IMR-90 (cell line): ENCODE data around the gene MSH3. TPM values are rescaled to one million over a fixed set of nuclear protein-coding genes. Genes with fewer than 3 reads are reported as not detected.

Experiments used
- ATAC-seq: fragments of 200-7000 bp; cut with Tn5 transposase; 2 replicates; pipeline ENCODE4 v1.9.1; 2020; ENCODE audit warnings: low read depth, mild to moderate bottlenecking, moderate library complexity
- BruUV-seq: library from RNA; stranded (reverse); fragments of 400-500 nt; replicated peaks from 2 replicates; lab custom pipeline; 2021; lab: Mats Ljungman, UMichigan
- CTCF ChIA-PET: fragments of 300-600 bp; formaldehyde crosslinking; extraction: SDS; loops from one replicate; lab custom pipeline; 2021; ENCODE audit warnings: antibody characterized with exemption; lab: Yijun Ruan, JAX
- POLR2A ChIA-PET: fragments of 300-600 bp; sonication (Branson Sonifier 250); formaldehyde crosslinking; loops from one replicate; lab custom pipeline; 2022; ENCODE audit warnings: antibody characterized with exemption; ENCODE audit not compliant: unreplicated experiment; lab: Charles Lee
- DNase-seq: peaks from one replicate; pipeline ENCODE4 v3.0.0; 2013
- H2AFZ ChIP-seq: replicated peaks from 2 replicates; pipeline ENCODE3; 2013; ENCODE audit warnings: low read length, mild to moderate bottlenecking; ENCODE audit not compliant: poor library complexity
- H2AK5ac ChIP-seq: 2 replicates; pipeline ENCODE4 v1.6.1; 2013; ENCODE audit warnings: low read depth, low read length, inconsistent platforms
- H2AK9ac ChIP-seq: replicated peaks from 2 replicates; pipeline ENCODE3; 2013; ENCODE audit warnings: mild to moderate bottlenecking, low read depth, low read length, moderate library complexity; ENCODE audit not compliant: poor library complexity
- H2BK120ac ChIP-seq: 2 replicates; pipeline ENCODE4 v1.6.1; 2013; ENCODE audit warnings: low read depth, low read length, inconsistent platforms
- H2BK15ac ChIP-seq: 3 replicates; pipeline ENCODE4 v1.6.1; 2013; ENCODE audit warnings: low read depth, low read length, inconsistent platforms
- H2BK20ac ChIP-seq: 2 replicates; pipeline ENCODE4 v1.6.1; 2013; ENCODE audit warnings: low read depth, mild to moderate bottlenecking, inconsistent platforms, low read length, moderate library complexity
- H2BK5ac ChIP-seq: 2 replicates; pipeline ENCODE4 v1.6.1; 2013; ENCODE audit warnings: mild to moderate bottlenecking, low read depth, low read length, inconsistent platforms; ENCODE audit not compliant: poor library complexity, severe bottlenecking
- H3K14ac ChIP-seq: replicated peaks from 2 replicates; pipeline ENCODE4 v1.6.1; 2013; ENCODE audit warnings: low read depth, low read length, inconsistent platforms
- H3K18ac ChIP-seq: 2 replicates; pipeline ENCODE4 v1.6.1; 2013; ENCODE audit warnings: low read depth, low read length, control low read depth
- H3K23ac ChIP-seq: 2 replicates; pipeline ENCODE4 v1.6.1; 2013; ENCODE audit warnings: low read depth, low read length, inconsistent platforms
- H3K27ac ChIP-seq: 2 replicates; pipeline ENCODE4 v1.5.1; 2013; ENCODE audit warnings: mild to moderate bottlenecking, control low read depth, low read length; ENCODE audit not compliant: insufficient read depth
- H3K27me3 ChIP-seq: 2 replicates; pipeline ENCODE4 v1.6.1; 2013; ENCODE audit warnings: low read length; ENCODE audit not compliant: control insufficient read depth, insufficient read depth
- H3K36me3 ChIP-seq: 2 replicates; pipeline ENCODE4 v1.6.1; 2013; ENCODE audit warnings: low read length, mixed read lengths; ENCODE audit not compliant: control insufficient read depth, insufficient read depth
- H3K4ac ChIP-seq: 2 replicates; pipeline ENCODE4 v1.6.1; 2013; ENCODE audit warnings: low read depth, low read length, inconsistent platforms
- H3K4me1 ChIP-seq: 2 replicates; pipeline ENCODE4 v1.6.1; 2013; ENCODE audit warnings: low read length, mixed read lengths; ENCODE audit not compliant: control insufficient read depth, insufficient read depth
- H3K4me2 ChIP-seq: 2 replicates; pipeline ENCODE4 v1.6.1; 2013; ENCODE audit warnings: low read depth, mild to moderate bottlenecking, control low read depth, low read length, moderate library complexity
- H3K4me3 ChIP-seq: 2 replicates; pipeline ENCODE4 v1.5.1; 2013; ENCODE audit warnings: low read depth, mild to moderate bottlenecking, control low read depth, low read length, moderate library complexity; ENCODE audit not compliant: insufficient read depth
- H3K56ac ChIP-seq: 2 replicates; pipeline ENCODE4 v1.6.1; 2013; ENCODE audit warnings: low read length, inconsistent platforms; ENCODE audit not compliant: insufficient read depth; ENCODE audit errors: extremely low read depth
- H3K79me1 ChIP-seq, 2 experiments: 2 replicates each; pipeline ENCODE4 v1.6.1; 2013; ENCODE audit warnings: low read length in 2 of 2, inconsistent platforms in 1 of 2, low read depth in 1 of 2
- H3K9ac ChIP-seq: 2 replicates; pipeline ENCODE4 v1.6.1; 2013; ENCODE audit warnings: low read depth, low read length, control low read depth
- H3K9me1 ChIP-seq: 2 replicates; pipeline ENCODE4 v1.6.1; 2013; ENCODE audit warnings: low read length, inconsistent platforms; ENCODE audit not compliant: insufficient read depth
- H3K9me3 ChIP-seq: 2 replicates; pipeline ENCODE4 v1.6.1; 2013; ENCODE audit warnings: low read length; ENCODE audit not compliant: control insufficient read depth, insufficient read depth
- H4K20me1 ChIP-seq: 2 replicates; pipeline ENCODE4 v1.6.1; 2013; ENCODE audit warnings: low read length, inconsistent platforms; ENCODE audit not compliant: insufficient read depth
- H4K5ac ChIP-seq: 2 replicates; pipeline ENCODE4 v1.6.1; 2013; ENCODE audit warnings: mild to moderate bottlenecking, low read depth, low read length, control low read depth
- H4K8ac ChIP-seq, 2 experiments: 2 replicates each; pipeline ENCODE4 v1.6.1; 2013; ENCODE audit warnings: low read depth in 2 of 2, low read length in 2 of 2, control low read depth in 1 of 2, inconsistent platforms in 1 of 2
- H4K91ac ChIP-seq: 2 replicates; pipeline ENCODE4 v1.6.1; 2013; ENCODE audit warnings: low read depth, low read length, inconsistent platforms; ENCODE audit not compliant: insufficient read depth
- BHLHE40 ChIP-seq: fragments of 150-350 bp; IDR thresholded peaks from 2 replicates; pipeline ENCODE4 v1.6.1; 2016; ENCODE audit warnings: mild to moderate bottlenecking, low read depth, low read length
- CEBPB ChIP-seq: IDR thresholded peaks from 2 replicates; pipeline ENCODE4 v1.6.1; 2012; ENCODE audit warnings: low read depth, low read length, improper control_type of control experiment
- CHD1 ChIP-seq: IDR thresholded peaks from 2 replicates; pipeline ENCODE4 v1.6.1; 2012; ENCODE audit warnings: low read depth, low read length, improper control_type of control experiment
- FOS ChIP-seq: fragments of 150-350 bp; IDR thresholded peaks from 2 replicates; pipeline ENCODE4 v1.6.1; 2016; ENCODE audit warnings: low read depth, low read length
- MAFK ChIP-seq: IDR thresholded peaks from 2 replicates; pipeline ENCODE4 v1.6.1; 2012; ENCODE audit warnings: low read depth, low read length, improper control_type of control experiment
- MAZ ChIP-seq: IDR thresholded peaks from 2 replicates; pipeline ENCODE4 v1.6.1; 2012; ENCODE audit warnings: low read depth, mild to moderate bottlenecking, low read length, improper control_type of control experiment, moderate library complexity, borderline replicate concordance
- MXI1 ChIP-seq: IDR thresholded peaks from 2 replicates; pipeline ENCODE4 v1.6.1; 2012; ENCODE audit warnings: low read depth, mild to moderate bottlenecking, low read length, moderate library complexity, borderline replicate concordance
- NFE2L2 ChIP-seq: fragments of 150-350 bp; IDR thresholded peaks from 2 replicates; pipeline ENCODE4 v1.6.1; 2016; ENCODE audit warnings: low read depth, mild to moderate bottlenecking, low read length
- POLR2A ChIP-seq: IDR thresholded peaks from 2 replicates; pipeline ENCODE4 v1.6.1; 2012; ENCODE audit warnings: mild to moderate bottlenecking, low read depth, low read length
- RAD21 ChIP-seq: IDR thresholded peaks from 2 replicates; pipeline ENCODE4 v1.6.1; 2012; ENCODE audit warnings: low read length, improper control_type of control experiment
- RCOR1 ChIP-seq: IDR thresholded peaks from 2 replicates; pipeline ENCODE4 v1.6.1; 2012; ENCODE audit warnings: mild to moderate bottlenecking, low read length, improper control_type of control experiment; ENCODE audit not compliant: insufficient replicate concordance
- RFX5 ChIP-seq: IDR thresholded peaks from 2 replicates; pipeline ENCODE4 v1.8.0; 2012; ENCODE audit warnings: low read depth, mild to moderate bottlenecking, low read length, moderate library complexity
- SMC3 ChIP-seq: fragments of 150-350 bp; IDR thresholded peaks from 2 replicates; pipeline ENCODE4 v1.6.1; 2016; ENCODE audit warnings: low read depth, mild to moderate bottlenecking, antibody characterized with exemption, low read length, moderate library complexity
- WGBS, 2 experiments: methylation state at CpG; one replicate each; pipeline versions ENCODE4 v1.1.5 to v1.1.7; 2013; ENCODE audit warnings: missing lambda C conversion rate in 2 of 2; ENCODE audit not compliant: insufficient read length in 1 of 2; ENCODE audit errors: extremely low coverage in 2 of 2; 5-methylcytosine and 5-hydroxymethylcytosine counted together
- dilution Hi-C: fragments of 300-500 bp; cut with HindIII; formaldehyde crosslinking; loops from one replicate; pipeline ENCODE4 v1.14.3; 2018; ENCODE audit warnings: low sequenced_read_pairs; ENCODE audit not compliant: unreplicated experiment
- in situ Hi-C: fragments of 300-500 bp; cut with MboI; formaldehyde crosslinking; loops from 3 replicates; pipeline ENCODE4 v1.14.3; 2019; ENCODE audit warnings: low sequenced_read_pairs, inconsistent platforms, mixed read lengths
- intact Hi-C: fragments of 100-400 bp; cut with micrococcal nuclease; formaldehyde crosslinking; loops from 2 replicates; pipeline ENCODE4 v1.10.0; 2022
- polyA plus RNA-seq, 3 experiments: library from polyadenylated mRNA; depleted of rRNA; stranded (reverse); fragments of >200 nt; gene quantifications; 2 replicates each; pipeline ENCODE4 v1.2.3, GENCODE V29; 2012; ENCODE audit warnings: low replicate concordance in 1 of 3
- total RNA-seq: library from RNA; depleted of rRNA; stranded (reverse); fragments of >200 nt; gene quantifications from 2 replicates; pipeline ENCODE4 v1.2.3, GENCODE V29; 2012
- TF ChIP-seq, protein P1 (sequence below): fragments of 150-350 bp; IDR thresholded peaks from 2 replicates; pipeline ENCODE4 v1.6.1; 2016; ENCODE audit warnings: low read depth, mild to moderate bottlenecking, low read length, moderate library complexity, borderline replicate concordance
- TF ChIP-seq, protein P2 (sequence below): conservative IDR thresholded peaks from 2 replicates; pipeline ENCODE4 v1.5.1; 2012; ENCODE audit warnings: mild to moderate bottlenecking, low read depth, low read length, improper control_type of control experiment
- TF ChIP-seq, protein P3 (sequence below): fragments of 150-350 bp; IDR thresholded peaks from 2 replicates; pipeline ENCODE4 v1.6.1; 2017; ENCODE audit warnings: mild to moderate bottlenecking, antibody characterized with exemption, low read length, low read depth

The MSH3 gene
- total and polyA plus RNA-seq, 2 of the 4 experiments (the other 2 are of a cell fraction), result 4.6 to 13.3 TPM

DNA sequence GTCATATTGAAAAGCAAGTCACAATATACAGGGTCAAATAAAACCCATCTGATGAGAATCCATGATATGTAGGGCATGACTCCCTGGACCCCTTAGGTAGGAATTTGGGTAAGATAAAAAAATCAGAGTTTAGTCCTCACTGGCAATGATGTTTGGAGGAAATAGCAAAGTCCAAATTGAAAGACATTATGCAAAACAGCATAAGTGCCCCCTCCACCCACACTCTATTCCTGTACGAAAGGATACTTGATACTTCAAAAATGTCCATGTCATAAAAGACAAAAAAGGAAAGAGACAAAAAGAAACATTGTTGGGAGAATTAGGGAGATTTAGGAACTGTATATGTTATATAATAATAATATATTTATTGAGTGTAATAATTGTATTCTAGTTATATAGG lies 209.7 kb downstream of the MSH3 start:
- no peak overlapping the region for H3K23ac ChIP-seq
- no peaks in the 10 kb centered on the region for H4K20me1 ChIP-seq
- H3K18ac ChIP-seq, result no peak overlapping the region
- H3K27me3 ChIP-seq, result no peaks in the 10 kb centered on the region
- no peak overlapping the region for H2AK5ac ChIP-seq
- no CpG with 5 or more reads among the region's 1 CpG for WGBS, 2 experiments
- H3K56ac ChIP-seq, result no peak overlapping the region
- ATAC-seq, result no peak
- no peak overlapping the region for H3K14ac ChIP-seq
- DNase-seq, result no peak
- no peak overlapping the region for H4K5ac ChIP-seq
- H3K4ac ChIP-seq, result no peak overlapping the region
- H3K9me3 ChIP-seq, result no peaks in the 10 kb centered on the region
- H4K8ac ChIP-seq, result no peak overlapping the region
- dilution Hi-C loops (no loop called here), in situ Hi-C loops (no loop called here), intact Hi-C loops (no loop called here)
- no peak overlapping the region for H3K4me2 ChIP-seq
- no peak overlapping the region for H2AFZ ChIP-seq
- no peak overlapping the region for H2AK9ac ChIP-seq
- H3K27ac ChIP-seq, result no peak overlapping the region
- no peak overlapping the region for H2BK15ac ChIP-seq
- no peak overlapping the region for H3K4me3 ChIP-seq
- no peak overlapping the region for H4K91ac ChIP-seq
- no peaks in the 10 kb centered on the region for H3K36me3 ChIP-seq
- ChIA-PET POLR2A (no interaction called here), CTCF (no interaction called here)
- no peak overlapping the region for H2BK20ac ChIP-seq
- H3K9me1 ChIP-seq, result peaks cover 2% of the 10 kb centered on the region; the same call in 1 of the 2 replicates
- H2BK120ac ChIP-seq, result no peak overlapping the region
- TF ChIP-seq CHD1 (no peak), SMC3 (no peak), RFX5 (no peak), MAFK (no peak), MAZ (no peak), FOS (no peak), BHLHE40 (no peak), RCOR1 (no peak), MXI1 (no peak), CEBPB (no peak), POLR2A (no peak), RAD21 (no peak), NFE2L2 (no peak)
- TF ChIP-seq, protein P1, sequence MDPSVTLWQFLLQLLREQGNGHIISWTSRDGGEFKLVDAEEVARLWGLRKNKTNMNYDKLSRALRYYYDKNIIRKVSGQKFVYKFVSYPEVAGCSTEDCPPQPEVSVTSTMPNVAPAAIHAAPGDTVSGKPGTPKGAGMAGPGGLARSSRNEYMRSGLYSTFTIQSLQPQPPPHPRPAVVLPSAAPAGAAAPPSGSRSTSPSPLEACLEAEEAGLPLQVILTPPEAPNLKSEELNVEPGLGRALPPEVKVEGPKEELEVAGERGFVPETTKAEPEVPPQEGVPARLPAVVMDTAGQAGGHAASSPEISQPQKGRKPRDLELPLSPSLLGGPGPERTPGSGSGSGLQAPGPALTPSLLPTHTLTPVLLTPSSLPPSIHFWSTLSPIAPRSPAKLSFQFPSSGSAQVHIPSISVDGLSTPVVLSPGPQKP, result no peak
- TF ChIP-seq, protein P2, sequence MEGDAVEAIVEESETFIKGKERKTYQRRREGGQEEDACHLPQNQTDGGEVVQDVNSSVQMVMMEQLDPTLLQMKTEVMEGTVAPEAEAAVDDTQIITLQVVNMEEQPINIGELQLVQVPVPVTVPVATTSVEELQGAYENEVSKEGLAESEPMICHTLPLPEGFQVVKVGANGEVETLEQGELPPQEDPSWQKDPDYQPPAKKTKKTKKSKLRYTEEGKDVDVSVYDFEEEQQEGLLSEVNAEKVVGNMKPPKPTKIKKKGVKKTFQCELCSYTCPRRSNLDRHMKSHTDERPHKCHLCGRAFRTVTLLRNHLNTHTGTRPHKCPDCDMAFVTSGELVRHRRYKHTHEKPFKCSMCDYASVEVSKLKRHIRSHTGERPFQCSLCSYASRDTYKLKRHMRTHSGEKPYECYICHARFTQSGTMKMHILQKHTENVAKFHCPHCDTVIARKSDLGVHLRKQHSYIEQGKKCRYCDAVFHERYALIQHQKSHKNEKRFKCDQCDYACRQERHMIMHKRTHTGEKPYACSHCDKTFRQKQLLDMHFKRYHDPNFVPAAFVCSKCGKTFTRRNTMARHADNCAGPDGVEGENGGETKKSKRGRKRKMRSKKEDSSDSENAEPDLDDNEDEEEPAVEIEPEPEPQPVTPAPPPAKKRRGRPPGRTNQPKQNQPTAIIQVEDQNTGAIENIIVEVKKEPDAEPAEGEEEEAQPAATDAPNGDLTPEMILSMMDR, result no peak
- TF ChIP-seq, protein P3, sequence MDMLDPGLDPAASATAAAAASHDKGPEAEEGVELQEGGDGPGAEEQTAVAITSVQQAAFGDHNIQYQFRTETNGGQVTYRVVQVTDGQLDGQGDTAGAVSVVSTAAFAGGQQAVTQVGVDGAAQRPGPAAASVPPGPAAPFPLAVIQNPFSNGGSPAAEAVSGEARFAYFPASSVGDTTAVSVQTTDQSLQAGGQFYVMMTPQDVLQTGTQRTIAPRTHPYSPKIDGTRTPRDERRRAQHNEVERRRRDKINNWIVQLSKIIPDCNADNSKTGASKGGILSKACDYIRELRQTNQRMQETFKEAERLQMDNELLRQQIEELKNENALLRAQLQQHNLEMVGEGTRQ, result no peak
- H3K9ac ChIP-seq, result no peak overlapping the region
- no TSS peak for BruUV-seq
- H2BK5ac ChIP-seq, result no peak overlapping the region
- H3K79me1 ChIP-seq, result peaks cover 0 to 3% of the 10 kb centered on the region in 2 experiments; a peak in 1 of 4 replicates
- H3K4me1 ChIP-seq, result peaks cover 3% of the 10 kb centered on the region; the same call in 1 of the 2 replicates
